CD1c-positive myeloid dendritic cell (primary cell): Measurements from ENCODE around the gene PRKAR1B.
A peak's percentile ranks its signal among the peaks of the same experiment; 100 is the strongest.
"Not testable (repeated sequence)": the region's sequence is repeated elsewhere in the genome, so short reads cannot be mapped to it uniquely, and the experiment has no call there.

Source experiments
- DNase-seq: peaks from one replicate; pipeline ENCODE4 v3.0.0-alpha.2; 2016; ENCODE audit errors: extremely low spot score

The PRKAR1B gene

GRCh38 chr7:668139-668931, 58.7 kb downstream of the PRKAR1B start:
- DNase-seq, result no peak

GRCh38 chr7:666454-667292, 60.4 kb downstream of the PRKAR1B start:
- no peak for DNase-seq

- DNase-seq, result no peak
Observed at GRCh38 chr7:665736-666453, 61.2 kb downstream of the PRKAR1B start.

- DNase-seq, result no peak
Observed at GRCh38 chr7:664997-665735, 61.9 kb downstream of the PRKAR1B start.

GRCh38 chr7:664402-664775, 62.7 kb downstream of the PRKAR1B start:
- DNase-seq, result no peak

DNA sequence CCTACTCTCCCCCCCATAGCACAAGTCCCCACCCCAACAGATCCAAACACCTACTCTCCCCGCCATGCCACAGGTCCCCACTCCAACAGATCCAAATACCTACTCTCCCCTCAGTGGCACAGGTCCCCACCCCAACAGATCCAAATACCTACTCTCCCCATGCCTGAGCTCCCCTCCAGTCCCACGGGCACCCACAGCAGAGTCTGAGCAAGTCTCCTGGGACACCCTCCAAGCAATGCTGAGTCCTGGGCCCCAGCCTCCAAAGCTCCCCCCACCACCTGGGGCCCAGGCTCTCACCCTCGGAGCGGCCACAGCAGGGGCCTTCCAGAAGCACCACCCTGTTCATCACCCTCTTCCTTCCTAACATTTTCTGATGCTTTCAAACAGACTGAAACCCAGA, 64.5 kb downstream of the PRKAR1B start:
- DNase-seq, result no peak

- no peak for DNase-seq
Observed at GRCh38 chr7:659996-660395, 67.1 kb downstream of the PRKAR1B start.

DNA sequence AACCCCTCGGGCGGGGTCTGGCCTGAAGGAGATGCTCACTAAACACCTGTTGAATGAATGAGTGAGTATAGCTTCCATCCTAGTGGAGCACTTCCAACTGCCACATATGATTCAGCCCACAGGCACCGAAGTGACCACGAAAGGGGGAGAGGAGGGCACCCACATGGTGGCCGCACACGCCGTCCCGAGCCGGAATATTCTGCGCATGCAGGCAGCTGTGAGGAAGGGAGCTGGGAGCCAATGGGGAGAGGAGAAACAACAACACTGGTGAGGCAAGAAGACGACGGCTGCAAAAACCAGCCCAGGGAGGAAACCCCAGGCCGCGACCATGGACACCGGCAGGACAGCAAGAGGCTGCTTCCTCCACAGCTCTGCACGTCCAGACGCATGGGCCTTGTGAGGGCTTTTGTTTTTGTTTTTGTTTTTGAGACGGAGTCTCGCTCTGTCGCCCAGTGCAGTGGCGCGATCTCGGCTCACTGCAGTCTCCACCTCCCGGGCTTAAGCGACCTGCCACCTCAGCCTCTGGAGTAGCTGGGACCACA, 67.7 kb downstream of the PRKAR1B start:
- DNase-seq, result no peak

DNA sequence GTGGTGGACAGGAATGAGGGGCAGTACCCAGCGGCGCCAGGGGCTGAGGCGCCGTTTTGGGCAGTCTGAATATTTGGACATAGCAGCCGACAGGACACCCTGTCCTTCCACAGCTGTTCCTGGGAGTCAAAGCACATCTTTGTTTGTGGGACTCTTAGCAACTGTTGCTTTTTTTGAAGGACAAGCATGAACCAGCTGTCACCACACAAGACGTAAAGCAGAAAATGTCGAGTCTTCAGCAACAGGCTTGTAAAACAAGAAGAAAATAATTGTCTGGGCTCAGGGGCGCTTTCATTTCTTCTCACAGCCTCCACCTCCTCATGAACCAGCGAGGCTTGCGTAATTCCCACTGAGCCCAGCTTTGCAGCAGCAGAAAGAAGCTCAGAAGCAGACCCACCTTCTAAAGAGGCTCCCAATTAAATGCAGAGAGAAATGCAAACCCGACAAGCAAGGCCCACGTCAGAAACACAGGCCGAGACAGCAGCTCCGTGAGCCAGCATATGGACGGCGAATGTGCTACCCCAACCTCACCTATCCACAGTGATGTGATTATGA, 69.4 kb downstream of the PRKAR1B start:
- no peak for DNase-seq

DNA sequence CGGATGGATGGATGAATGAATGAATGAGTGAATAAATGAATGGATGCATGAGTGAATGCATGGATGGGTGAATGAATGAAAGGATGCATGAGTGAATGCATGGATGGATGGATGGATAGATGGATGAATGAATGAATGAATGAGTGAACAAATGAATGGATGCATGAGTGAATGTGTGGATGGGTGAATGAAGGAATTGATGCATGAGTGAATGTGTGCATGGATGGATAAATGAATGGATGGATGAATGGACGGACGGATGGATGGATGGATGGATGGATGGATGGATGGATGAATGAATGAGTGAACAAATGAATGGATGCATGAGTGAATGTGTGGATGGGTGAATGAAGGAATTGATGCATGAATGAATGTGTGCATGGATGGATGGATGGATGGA, 70.1 kb downstream of the PRKAR1B start:
- not testable (repeated sequence) for DNase-seq

GRCh38 chr7:655758-656157, 71.3 kb downstream of the PRKAR1B start:
- DNase-seq, result no peak

- DNase-seq, result no peak
Observed at GRCh38 chr7:653829-654764, 73.0 kb downstream of the PRKAR1B start.

DNA sequence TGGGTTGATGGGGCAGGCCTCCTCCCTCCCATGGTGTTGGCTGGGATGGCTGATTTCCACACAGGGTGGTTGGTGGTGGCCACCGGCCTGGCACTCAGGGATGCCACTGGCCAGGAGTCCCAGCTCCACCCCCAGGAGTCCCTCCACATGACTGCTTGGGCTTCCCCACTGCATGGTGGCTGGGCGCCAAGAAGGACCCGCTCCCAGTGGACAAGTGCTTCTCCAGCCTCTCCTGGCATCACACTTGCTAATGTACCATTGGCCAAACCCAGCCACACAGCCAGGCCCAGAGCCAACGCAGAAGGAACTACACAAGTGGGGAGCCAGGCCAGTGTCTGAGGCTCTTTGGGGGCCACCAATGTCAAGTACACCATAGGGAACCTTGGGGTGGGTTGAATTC, 74.2 kb downstream of the PRKAR1B start:
- no peak for DNase-seq

GRCh38 chr7:652167-652566, 74.9 kb downstream of the PRKAR1B start:
- DNase-seq, result not testable (repeated sequence)

DNA sequence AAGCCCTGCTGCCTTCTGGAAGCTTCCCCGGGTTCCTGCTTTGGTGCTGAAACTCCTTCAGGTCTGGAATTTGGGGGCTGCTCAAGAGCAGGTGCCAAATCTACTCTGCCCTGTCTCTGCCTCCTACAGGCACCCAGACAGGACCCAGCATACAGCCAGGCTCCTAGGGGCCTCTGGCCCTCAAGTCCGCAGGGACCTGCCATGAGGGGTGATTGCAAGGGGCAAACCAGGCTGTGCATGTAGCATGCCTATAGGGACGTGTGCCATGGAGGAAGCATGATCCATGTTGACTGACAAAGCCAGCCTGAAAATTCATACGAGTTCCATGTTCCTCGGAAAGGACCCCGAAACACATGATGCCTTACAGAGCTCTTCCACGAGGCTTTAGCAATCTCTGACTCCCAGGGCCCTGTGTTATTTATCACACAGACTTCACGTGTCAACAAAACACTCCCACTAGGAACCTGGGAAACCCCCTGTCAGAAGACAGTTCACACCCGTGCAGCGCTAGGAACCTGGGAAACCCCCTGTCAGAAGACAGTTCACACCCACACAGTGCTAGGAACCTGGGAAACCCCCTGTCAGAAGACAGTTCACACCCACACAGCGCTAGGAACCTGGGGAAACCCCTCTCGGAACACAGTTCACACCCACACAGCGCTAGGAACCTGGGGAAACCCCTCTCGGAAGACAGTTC, 75.9 kb downstream of the PRKAR1B start:
- peak; percentile 18 for DNase-seq

GRCh38 chr7:650339-651031, 76.6 kb downstream of the PRKAR1B start:
- no peak for DNase-seq

- DNase-seq, result no peak
Observed at GRCh38 chr7:646951-647350, 80.1 kb downstream of the PRKAR1B start.

DNA sequence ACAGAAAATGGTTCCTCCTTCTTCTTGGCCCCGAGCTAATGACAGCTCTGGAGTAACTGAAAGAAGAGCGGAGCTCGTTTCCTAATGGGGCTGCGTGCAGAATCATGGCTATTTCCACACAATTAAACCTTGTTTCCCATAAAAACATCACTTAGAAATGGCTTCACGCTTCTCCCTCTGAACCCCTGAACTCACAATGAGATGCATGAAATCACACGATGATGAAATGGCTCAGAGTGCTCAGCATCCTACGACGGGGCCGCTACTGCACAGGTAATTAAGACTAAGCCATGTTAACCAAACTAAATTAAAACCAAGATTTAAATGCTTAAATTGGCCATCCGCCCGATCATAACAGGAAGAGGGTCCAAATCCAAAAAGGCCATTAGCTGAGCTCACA, 80.6 kb downstream of the PRKAR1B start:
- DNase-seq, result no peak

DNA sequence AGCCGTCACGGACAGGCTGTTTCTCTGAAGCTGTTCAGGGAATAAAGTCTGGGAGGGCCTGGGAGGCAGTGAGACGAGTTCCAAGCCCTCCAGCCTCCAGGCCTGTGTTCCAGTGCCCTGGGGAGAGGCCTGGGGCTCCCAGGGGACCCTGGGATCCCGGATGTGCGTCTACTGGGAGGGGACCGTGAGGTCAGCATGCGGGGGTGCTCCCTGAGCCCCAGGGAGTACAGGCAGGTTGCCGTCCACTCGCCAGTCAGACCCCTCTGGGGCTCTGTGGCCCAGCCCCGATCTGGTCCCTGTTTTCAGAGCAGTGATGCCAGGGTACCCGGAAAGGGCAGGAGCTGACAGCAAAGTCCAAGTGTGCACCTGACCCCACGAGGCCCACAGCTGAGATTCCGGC, 81.5 kb downstream of the PRKAR1B start:
- no peak for DNase-seq
